Measurements from ENCODE around the gene QRFP. TPM values are rescaled to one million over a fixed set of nuclear protein-coding genes. Genes with fewer than 3 reads are reported as not detected.

Gene QRFP
- total RNA-seq, 1 donor from 2014 or later, result not detected

DNA sequence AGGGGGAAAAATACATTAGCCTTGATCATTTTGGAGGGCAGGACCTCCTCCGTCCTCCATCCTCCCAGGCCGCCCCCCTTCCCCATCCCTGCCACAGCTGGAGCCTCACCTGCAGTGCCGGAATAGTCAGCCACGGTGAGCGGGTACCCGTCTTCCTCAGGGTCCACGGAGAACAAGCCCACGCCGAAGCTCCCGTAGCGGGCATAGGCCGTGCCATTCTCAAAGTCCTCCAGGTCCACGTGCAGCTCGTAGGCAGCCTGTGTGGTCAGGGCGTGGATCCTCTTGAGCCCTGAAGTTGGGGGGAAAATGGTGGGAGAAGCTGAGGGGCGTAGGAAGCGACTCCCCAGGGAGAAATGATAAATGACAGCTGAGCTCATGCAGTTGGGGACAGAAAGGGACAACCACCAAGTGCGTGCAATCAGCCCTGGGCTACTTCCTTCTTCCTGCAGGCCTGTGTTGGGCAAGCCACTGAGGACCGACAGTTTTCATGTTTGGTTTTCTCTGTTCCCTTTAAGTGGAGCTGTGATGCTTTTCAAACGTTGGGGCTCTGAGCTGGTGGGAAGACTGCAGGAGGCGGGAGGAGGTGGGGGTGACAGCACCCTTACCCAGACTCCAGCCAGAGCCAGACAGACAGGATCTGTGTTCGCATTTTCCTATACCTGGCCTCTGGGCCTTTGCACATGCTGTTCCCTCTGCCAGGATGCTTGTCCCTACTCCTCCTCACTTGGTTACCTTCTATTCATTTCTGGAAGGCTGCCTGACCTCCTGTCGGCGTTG, 8.7 kb upstream of the QRFP start:
- peaks cover 4% of the 10 kb centered on the region for H3K4me1 Mint-ChIP-seq (ENCODE audit: unreplicated experiment)
- no peaks in the 10 kb centered on the region for H3K9me3 Mint-ChIP-seq (ENCODE audit: unreplicated experiment)
- H3K27me3 Mint-ChIP-seq (ENCODE audit: unreplicated experiment), result peaks cover 7% of the 10 kb centered on the region
- DNase-seq (ENCODE audit: low spot score), result no peak
- H3K36me3 Mint-ChIP-seq (ENCODE audit: low read depth, unreplicated experiment), result no peaks in the 10 kb centered on the region
- H3K4me3 Mint-ChIP-seq (ENCODE audit: unreplicated experiment), result no peak overlapping the region
- TF ChIP-seq, protein P1, sequence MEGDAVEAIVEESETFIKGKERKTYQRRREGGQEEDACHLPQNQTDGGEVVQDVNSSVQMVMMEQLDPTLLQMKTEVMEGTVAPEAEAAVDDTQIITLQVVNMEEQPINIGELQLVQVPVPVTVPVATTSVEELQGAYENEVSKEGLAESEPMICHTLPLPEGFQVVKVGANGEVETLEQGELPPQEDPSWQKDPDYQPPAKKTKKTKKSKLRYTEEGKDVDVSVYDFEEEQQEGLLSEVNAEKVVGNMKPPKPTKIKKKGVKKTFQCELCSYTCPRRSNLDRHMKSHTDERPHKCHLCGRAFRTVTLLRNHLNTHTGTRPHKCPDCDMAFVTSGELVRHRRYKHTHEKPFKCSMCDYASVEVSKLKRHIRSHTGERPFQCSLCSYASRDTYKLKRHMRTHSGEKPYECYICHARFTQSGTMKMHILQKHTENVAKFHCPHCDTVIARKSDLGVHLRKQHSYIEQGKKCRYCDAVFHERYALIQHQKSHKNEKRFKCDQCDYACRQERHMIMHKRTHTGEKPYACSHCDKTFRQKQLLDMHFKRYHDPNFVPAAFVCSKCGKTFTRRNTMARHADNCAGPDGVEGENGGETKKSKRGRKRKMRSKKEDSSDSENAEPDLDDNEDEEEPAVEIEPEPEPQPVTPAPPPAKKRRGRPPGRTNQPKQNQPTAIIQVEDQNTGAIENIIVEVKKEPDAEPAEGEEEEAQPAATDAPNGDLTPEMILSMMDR (IDR thresholded peaks at IDR 0.05; ENCODE audit: unreplicated experiment), result no peak
- H3K27ac Mint-ChIP-seq (ENCODE audit: unreplicated experiment), result no peak overlapping the region

DNA sequence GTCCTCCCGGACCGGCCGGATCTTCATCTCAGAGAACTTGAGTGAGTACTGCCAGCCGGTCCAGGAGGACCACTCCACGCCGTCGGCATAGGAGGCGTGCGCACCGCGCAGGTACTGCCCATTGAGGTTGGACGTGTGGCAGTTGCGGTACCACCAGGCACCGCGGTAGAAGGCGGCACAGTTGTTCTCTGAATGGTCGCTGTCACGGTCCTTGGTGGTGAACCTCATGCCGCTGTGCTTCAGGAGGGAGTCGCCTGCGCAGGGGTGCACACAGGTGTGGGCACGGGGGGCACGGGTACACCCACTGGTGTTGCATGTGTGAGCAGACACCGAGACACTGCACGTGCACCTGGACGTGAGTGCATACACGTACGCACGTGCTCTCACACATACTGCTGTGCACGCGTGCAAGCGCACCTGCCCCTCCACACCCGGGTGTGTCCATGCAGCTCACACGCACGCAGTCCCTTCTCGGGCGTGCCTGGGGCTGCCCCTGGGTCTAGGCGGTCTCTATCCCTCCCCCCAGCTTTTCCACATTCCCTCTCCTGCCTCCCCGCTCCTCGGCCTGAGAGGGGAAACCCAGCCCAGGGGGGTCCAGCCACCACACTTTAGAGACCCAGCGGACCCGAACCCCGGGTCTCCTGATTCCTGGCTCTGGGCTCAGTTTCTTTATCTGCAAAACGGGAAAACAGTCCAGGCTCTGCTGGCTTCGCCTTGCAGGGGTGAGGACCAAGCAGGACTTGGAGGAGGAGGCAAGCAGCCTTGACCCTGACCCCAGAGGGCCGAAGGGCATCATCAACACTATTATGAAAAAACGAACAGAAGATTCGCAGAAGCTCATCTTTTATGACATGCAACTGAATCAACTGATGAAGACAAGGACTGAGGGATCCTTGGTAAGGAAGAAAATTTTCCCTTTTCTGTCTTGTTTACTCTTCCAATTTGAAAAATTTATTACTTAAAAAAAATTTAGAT, 7.7 kb upstream of the QRFP start:
- no peaks in the 10 kb centered on the region for H3K9me3 Mint-ChIP-seq (ENCODE audit: unreplicated experiment)
- TF ChIP-seq, protein P1 (IDR thresholded peaks at IDR 0.05; ENCODE audit: unreplicated experiment), result no peak
- peaks cover 7% of the 10 kb centered on the region for H3K27me3 Mint-ChIP-seq (ENCODE audit: unreplicated experiment)
- no peak for DNase-seq (ENCODE audit: low spot score)
- no peak overlapping the region for H3K27ac Mint-ChIP-seq (ENCODE audit: unreplicated experiment)
- H3K4me3 Mint-ChIP-seq (ENCODE audit: unreplicated experiment), result no peak overlapping the region
- no peaks in the 10 kb centered on the region for H3K36me3 Mint-ChIP-seq (ENCODE audit: low read depth, unreplicated experiment)
- H3K4me1 Mint-ChIP-seq (ENCODE audit: unreplicated experiment), result peaks cover 4% of the 10 kb centered on the region

DNA sequence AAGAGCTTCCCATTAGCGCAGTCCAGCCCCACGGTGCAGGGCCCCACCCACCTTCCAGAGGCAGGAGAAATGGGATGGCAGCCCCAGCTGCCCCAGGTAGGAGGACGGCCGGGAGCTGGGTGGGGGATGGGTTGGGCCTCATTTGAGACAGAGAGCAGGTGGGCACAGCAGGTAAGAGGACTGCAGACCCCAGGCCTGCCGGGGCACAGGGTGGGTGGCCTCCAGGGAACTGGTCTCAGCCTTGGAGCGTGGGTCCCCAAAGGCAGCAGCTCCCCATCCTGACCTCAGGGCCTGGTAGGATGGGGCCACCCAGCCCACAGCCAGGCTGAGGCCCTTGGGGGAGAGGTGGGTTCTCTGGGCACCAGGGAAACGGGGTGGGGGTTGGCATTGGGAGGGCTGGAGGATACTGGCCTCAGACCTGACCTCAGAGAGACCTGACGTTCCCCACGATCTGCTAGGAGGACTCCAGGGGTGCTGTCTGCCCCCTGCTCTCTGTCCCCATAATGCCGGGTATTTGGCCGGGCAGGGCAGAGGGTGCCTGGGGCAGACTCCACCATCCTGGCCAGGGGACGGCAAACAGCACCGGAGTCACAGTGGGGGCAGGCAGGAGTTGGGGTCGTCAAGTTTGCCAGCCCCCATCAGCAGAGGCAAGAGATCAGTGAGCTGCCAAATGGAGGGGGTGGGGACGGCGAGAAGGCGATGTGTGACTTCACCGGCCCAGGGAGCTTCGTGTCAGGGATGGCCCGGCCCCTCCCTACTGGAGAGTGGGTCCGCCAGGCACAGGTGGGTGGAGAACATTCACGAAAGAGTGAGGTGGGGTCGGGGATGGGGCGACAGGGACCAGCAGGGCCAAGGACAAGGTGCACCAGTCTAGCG, 6.8 kb upstream of the QRFP start:
- Mint-ChIP-seq H3K27me3 (ENCODE audit: unreplicated experiment) (peaks cover 7% of the 10 kb centered on the region), H3K9me3 (ENCODE audit: unreplicated experiment) (no peaks in the 10 kb centered on the region), H3K4me1 (ENCODE audit: unreplicated experiment) (peaks cover 4% of the 10 kb centered on the region), H3K27ac (ENCODE audit: unreplicated experiment) (no peak overlapping the region), H3K4me3 (ENCODE audit: unreplicated experiment) (no peak overlapping the region), H3K36me3 (ENCODE audit: low read depth, unreplicated experiment) (no peaks in the 10 kb centered on the region)
- no peak for DNase-seq (ENCODE audit: low spot score)
- TF ChIP-seq, protein P1 (IDR thresholded peaks at IDR 0.05; ENCODE audit: unreplicated experiment), result no peak

DNA sequence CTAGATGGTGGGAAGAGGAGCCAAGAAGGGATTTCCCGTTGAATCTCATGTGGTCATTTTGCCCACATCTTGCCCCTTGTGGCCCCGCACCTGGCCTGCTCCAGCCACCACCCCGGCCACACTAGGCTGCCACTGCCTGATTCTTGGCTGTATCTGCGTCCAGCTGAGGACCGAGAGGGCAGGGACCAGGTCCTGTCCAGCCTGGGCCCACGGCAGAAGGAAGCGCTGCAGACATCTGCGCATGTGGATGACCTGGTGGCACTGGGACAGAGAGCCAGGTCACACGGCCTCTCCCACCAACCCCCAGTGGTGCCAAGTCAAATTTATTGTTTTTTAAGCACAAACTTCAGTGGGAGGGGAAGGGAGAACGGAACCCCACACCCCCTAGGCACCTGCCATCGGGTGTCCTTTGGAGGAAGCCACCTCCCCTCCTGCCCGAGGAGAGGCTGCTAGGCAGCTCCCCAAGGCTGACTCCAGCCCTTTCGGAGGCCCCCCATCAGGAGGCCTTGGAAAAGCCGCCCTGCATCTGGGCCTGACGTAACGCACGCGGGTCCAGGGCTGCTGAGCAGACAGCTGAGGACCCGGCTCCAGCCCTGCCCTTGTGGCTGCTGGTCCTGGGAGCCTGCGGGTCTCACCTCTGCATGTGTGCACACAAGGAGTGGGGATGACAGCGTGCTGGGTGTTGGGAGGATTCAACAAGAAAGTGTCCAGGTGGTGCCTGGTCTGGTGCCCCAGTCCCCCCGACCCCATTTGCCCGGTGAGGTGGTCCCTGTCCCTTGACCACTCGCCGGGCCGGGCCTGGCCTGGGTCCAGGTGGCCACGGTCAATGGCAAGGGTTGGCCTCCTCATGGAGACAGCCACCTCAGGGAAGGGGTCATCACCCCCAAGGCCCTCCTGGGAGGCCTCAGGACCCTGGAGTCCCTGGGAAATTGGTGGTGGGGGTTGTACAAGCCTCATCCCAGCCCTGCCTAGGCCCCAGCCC, 5.9 kb upstream of the QRFP start:
- H3K4me3 Mint-ChIP-seq (ENCODE audit: unreplicated experiment), result no peak overlapping the region
- DNase-seq (ENCODE audit: low spot score), result no peak
- H3K27ac Mint-ChIP-seq (ENCODE audit: unreplicated experiment), result no peak overlapping the region

More for the DNA sequence above, 5.9 kb upstream of the QRFP start:
- H3K9me3 Mint-ChIP-seq (ENCODE audit: unreplicated experiment), result no peaks in the 10 kb centered on the region
- H3K27me3 Mint-ChIP-seq (ENCODE audit: unreplicated experiment), result peaks cover 7% of the 10 kb centered on the region
- H3K36me3 Mint-ChIP-seq (ENCODE audit: low read depth, unreplicated experiment), result no peaks in the 10 kb centered on the region
- TF ChIP-seq, protein P1 (IDR thresholded peaks at IDR 0.05; ENCODE audit: unreplicated experiment), result no peak
- H3K4me1 Mint-ChIP-seq (ENCODE audit: unreplicated experiment), result no peaks in the 10 kb centered on the region

Measured in endothelial cell (in vitro differentiated cells).